Keratinocyte (primary cell): ENCODE results near the gene KCNJ16.

Experiments used
- EZH2 ChIP-seq: IDR thresholded peaks from one replicate; pipeline ENCODE4 v1.6.1; 2012; ENCODE audit warnings: inconsistent platforms, mild to moderate bottlenecking, low read length, moderate library complexity
- TF ChIP-seq, protein P1 (sequence below), 3 experiments: IDR thresholded peaks in 1 of 3; conservative IDR thresholded peaks in 1 of 3; optimal IDR thresholded peaks in 1 of 3; 2 replicates in 2 of 3; 3 replicates in 1 of 3; pipeline versions ENCODE3 to v1.5.1; 2011; ENCODE audit warnings: low read length in 3 of 3, mild to moderate bottlenecking in 3 of 3, moderate library complexity in 2 of 3, control low read depth in 1 of 3, inconsistent platforms in 1 of 3; ENCODE audit not compliant: insufficient read depth in 2 of 3; ENCODE audit errors: extremely low read depth in 1 of 3

DNA sequence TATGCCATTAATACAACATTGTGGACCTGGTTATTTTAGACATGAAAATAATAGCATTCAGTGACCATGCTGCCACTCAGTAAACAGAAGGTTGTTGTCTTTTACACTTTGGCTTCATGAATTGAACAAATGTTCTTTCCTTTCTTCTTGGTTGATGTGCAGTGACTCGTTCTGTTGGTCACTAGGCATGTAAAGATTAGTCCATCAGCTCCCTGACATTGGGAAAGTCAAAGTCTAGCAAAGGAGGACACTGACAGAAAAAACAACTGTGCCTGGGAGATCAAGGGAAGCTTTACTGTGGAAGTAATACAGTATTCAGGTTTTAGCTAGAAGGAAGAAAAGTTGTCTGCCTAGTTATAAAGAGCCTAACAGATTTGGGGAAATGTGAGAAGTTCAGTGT is 6.9 kb downstream of the KCNJ16 start:
- TF ChIP-seq, protein P1, sequence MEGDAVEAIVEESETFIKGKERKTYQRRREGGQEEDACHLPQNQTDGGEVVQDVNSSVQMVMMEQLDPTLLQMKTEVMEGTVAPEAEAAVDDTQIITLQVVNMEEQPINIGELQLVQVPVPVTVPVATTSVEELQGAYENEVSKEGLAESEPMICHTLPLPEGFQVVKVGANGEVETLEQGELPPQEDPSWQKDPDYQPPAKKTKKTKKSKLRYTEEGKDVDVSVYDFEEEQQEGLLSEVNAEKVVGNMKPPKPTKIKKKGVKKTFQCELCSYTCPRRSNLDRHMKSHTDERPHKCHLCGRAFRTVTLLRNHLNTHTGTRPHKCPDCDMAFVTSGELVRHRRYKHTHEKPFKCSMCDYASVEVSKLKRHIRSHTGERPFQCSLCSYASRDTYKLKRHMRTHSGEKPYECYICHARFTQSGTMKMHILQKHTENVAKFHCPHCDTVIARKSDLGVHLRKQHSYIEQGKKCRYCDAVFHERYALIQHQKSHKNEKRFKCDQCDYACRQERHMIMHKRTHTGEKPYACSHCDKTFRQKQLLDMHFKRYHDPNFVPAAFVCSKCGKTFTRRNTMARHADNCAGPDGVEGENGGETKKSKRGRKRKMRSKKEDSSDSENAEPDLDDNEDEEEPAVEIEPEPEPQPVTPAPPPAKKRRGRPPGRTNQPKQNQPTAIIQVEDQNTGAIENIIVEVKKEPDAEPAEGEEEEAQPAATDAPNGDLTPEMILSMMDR (optimal IDR thresholded peaks at IDR 0.05 in 1 of 3, IDR thresholded peaks at IDR 0.05 in 1 of 3, conservative IDR thresholded peaks at IDR 0.05 in 1 of 3; ENCODE audit: extremely low read depth in 1 of 3, insufficient read depth in 2 of 3, low read length in 3 of 3) = no peak
- no peak for TF ChIP-seq EZH2
